Astrocyte (in vitro differentiated cells and primary cell): Measurements from ENCODE around the gene ACY1.

ENCODE experiments used
- EZH2 ChIP-seq: IDR thresholded peaks from 2 replicates; pipeline ENCODE4 v1.6.1; 2012; ENCODE audit warnings: mild to moderate bottlenecking, low read length, inconsistent platforms; ENCODE audit not compliant: insufficient read depth
- TF ChIP-seq, protein P1 (sequence below): IDR thresholded peaks from 2 replicates; pipeline ENCODE4 v1.5.1; 2011; ENCODE audit warnings: low read depth, mild to moderate bottlenecking, inconsistent platforms, low read length, moderate library complexity; ENCODE audit not compliant: insufficient read depth

DNA sequence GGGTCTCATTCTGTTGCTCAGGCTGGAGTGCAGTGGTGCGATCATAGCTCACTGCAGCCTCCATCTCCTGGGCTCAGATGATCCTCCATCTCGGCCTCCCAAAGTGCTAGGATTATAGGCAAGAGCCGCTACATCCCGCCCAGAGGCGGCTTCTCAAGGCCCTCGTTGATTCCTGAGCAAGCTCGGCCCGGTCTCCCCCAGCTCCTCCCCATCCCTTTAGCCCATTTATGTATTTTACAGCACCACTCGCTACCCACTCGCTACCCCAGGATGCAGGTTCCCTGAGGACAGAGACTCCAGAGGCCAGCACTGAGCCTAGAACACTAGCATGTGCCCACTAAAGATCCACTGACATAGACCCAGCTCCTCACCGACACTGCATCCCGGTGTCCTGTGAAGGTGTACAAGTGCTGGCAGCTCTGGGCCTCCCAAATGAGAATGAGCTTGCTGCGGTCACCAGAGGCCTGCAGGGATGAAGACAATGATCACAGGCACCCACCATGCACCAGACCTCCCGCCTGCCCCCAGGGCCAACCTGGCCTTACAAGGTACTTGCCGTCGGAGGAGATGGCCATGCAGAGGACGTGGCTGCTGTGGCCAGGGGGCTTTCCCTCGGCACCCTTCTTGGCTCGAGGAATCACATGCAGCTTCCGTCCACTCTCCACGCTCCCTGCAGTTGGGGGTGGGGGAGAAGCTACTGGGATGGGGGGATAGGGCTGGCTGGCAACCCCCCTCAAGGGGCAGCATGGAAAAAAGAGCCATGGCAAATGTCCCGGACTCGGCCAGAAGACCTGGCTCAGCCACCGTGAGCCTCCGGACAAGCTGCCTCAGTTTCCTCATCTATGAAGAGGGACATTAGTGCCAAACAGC, 47.2 kb upstream of the ACY1 start:
- TF ChIP-seq, protein P1, sequence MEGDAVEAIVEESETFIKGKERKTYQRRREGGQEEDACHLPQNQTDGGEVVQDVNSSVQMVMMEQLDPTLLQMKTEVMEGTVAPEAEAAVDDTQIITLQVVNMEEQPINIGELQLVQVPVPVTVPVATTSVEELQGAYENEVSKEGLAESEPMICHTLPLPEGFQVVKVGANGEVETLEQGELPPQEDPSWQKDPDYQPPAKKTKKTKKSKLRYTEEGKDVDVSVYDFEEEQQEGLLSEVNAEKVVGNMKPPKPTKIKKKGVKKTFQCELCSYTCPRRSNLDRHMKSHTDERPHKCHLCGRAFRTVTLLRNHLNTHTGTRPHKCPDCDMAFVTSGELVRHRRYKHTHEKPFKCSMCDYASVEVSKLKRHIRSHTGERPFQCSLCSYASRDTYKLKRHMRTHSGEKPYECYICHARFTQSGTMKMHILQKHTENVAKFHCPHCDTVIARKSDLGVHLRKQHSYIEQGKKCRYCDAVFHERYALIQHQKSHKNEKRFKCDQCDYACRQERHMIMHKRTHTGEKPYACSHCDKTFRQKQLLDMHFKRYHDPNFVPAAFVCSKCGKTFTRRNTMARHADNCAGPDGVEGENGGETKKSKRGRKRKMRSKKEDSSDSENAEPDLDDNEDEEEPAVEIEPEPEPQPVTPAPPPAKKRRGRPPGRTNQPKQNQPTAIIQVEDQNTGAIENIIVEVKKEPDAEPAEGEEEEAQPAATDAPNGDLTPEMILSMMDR, result no peak
- no peak for TF ChIP-seq EZH2
